ENCODE measurements around the gene LCE2D.

DNA sequence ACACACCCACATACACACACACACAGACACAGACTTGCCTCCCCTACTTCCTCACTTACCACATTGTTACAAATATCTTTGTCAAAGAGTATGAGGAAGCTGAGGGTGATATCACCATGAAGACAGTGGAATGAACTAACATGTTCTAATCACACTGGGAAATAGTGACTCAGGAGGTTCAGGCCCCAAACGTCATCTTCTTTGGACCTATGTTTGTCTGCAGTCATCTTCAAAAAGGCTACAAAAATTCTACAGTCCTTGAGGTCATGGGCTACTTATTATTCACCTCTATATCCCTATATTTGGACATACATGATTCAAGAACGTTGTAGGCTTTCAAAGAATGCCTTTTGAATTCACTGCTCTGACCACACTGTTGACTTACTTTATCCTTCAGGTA lies 9.8 kb downstream of the LCE2D start:
- TF ChIP-seq EZH2 (IDR thresholded peaks at IDR 0.05; ENCODE audit: low read depth, unreplicated experiment) = no peak
- no peak for TF ChIP-seq ZNF114 (CRISPR knock-in tag; IDR thresholded peaks at IDR 0.05)
- TF ChIP-seq, protein P1, sequence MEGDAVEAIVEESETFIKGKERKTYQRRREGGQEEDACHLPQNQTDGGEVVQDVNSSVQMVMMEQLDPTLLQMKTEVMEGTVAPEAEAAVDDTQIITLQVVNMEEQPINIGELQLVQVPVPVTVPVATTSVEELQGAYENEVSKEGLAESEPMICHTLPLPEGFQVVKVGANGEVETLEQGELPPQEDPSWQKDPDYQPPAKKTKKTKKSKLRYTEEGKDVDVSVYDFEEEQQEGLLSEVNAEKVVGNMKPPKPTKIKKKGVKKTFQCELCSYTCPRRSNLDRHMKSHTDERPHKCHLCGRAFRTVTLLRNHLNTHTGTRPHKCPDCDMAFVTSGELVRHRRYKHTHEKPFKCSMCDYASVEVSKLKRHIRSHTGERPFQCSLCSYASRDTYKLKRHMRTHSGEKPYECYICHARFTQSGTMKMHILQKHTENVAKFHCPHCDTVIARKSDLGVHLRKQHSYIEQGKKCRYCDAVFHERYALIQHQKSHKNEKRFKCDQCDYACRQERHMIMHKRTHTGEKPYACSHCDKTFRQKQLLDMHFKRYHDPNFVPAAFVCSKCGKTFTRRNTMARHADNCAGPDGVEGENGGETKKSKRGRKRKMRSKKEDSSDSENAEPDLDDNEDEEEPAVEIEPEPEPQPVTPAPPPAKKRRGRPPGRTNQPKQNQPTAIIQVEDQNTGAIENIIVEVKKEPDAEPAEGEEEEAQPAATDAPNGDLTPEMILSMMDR (conservative IDR thresholded peaks at IDR 0.05; ENCODE audit: low read depth in 2 of 2) = no peak
- TF ChIP-seq, protein P2, sequence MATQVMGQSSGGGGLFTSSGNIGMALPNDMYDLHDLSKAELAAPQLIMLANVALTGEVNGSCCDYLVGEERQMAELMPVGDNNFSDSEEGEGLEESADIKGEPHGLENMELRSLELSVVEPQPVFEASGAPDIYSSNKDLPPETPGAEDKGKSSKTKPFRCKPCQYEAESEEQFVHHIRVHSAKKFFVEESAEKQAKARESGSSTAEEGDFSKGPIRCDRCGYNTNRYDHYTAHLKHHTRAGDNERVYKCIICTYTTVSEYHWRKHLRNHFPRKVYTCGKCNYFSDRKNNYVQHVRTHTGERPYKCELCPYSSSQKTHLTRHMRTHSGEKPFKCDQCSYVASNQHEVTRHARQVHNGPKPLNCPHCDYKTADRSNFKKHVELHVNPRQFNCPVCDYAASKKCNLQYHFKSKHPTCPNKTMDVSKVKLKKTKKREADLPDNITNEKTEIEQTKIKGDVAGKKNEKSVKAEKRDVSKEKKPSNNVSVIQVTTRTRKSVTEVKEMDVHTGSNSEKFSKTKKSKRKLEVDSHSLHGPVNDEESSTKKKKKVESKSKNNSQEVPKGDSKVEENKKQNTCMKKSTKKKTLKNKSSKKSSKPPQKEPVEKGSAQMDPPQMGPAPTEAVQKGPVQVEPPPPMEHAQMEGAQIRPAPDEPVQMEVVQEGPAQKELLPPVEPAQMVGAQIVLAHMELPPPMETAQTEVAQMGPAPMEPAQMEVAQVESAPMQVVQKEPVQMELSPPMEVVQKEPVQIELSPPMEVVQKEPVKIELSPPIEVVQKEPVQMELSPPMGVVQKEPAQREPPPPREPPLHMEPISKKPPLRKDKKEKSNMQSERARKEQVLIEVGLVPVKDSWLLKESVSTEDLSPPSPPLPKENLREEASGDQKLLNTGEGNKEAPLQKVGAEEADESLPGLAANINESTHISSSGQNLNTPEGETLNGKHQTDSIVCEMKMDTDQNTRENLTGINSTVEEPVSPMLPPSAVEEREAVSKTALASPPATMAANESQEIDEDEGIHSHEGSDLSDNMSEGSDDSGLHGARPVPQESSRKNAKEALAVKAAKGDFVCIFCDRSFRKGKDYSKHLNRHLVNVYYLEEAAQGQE (IDR thresholded peaks at IDR 0.05; ENCODE audit: unreplicated experiment) = no peak
- no peak for TF ChIP-seq POLR2AphosphoS5 (IDR thresholded peaks at IDR 0.05; ENCODE audit: low read depth)
- TF ChIP-seq CREB1 (CRISPR knock-in tag; IDR thresholded peaks at IDR 0.05; ENCODE audit: low read depth) = no peak

All from GM23338 (cell line).